ENCODE results near the gene CCDC78.

CCDC78 gene

GRCh38 chr16:736936-737481 lies 10.8 kb upstream of the CCDC78 start:
- no peak for DNase-seq

- no peak for DNase-seq
These were observed 9.8 kb upstream of the CCDC78 start for GRCh38 chr16:735982-736453.

- DNase-seq = no peak
These were observed 9.0 kb upstream of the CCDC78 start for GRCh38 chr16:734981-735881.

GRCh38 chr16:734208-734980 lies 8.2 kb upstream of the CCDC78 start:
- DNase-seq = no peak

- DNase-seq = no peak
These were observed 7.4 kb upstream of the CCDC78 start for GRCh38 chr16:733382-734207.

GRCh38 chr16:732936-733335 lies 6.7 kb upstream of the CCDC78 start:
- DNase-seq = no peak

- DNase-seq = no peak
These were observed 6.1 kb upstream of the CCDC78 start for GRCh38 chr16:732332-732731.

- DNase-seq = no peak
These were observed 4.6 kb upstream of the CCDC78 start for GRCh38 chr16:730666-731509.

- no peak for DNase-seq
These were observed 3.8 kb upstream of the CCDC78 start for GRCh38 chr16:729768-730665.

GRCh38 chr16:728890-729744 lies 2.9 kb upstream of the CCDC78 start:
- DNase-seq = peak in 1 of 2 experiments; percentile 45

- DNase-seq = peak; percentile 32 to 85
These were observed 2.1 kb upstream of the CCDC78 start for GRCh38 chr16:728131-728889.

GRCh38 chr16:727291-727977 lies 1.2 kb upstream of the CCDC78 start:
- DNase-seq = no peak

GRCh38 chr16:726188-726437 lies 130 bp downstream of the CCDC78 start:
- DNase-seq = no peak

- DNase-seq = no peak
These were observed 618 bp downstream of the CCDC78 start for GRCh38 chr16:725463-726187.

- no peak for DNase-seq
These were observed 1.2 kb downstream of the CCDC78 start for GRCh38 chr16:725041-725376.

GRCh38 chr16:724188-725040 lies 1.8 kb downstream of the CCDC78 start:
- no peak for DNase-seq

- DNase-seq = no peak
These were observed 2.5 kb downstream of the CCDC78 start for GRCh38 chr16:723695-724094.
